ENCODE results near the gene GAS2L3. TPM values are rescaled to one million over a fixed set of nuclear protein-coding genes. Genes with fewer than 3 reads are reported as not detected.

The GAS2L3 gene
- total RNA-seq: 1 to 10 TPM; 1.2 to 2.2 TPM

DNA sequence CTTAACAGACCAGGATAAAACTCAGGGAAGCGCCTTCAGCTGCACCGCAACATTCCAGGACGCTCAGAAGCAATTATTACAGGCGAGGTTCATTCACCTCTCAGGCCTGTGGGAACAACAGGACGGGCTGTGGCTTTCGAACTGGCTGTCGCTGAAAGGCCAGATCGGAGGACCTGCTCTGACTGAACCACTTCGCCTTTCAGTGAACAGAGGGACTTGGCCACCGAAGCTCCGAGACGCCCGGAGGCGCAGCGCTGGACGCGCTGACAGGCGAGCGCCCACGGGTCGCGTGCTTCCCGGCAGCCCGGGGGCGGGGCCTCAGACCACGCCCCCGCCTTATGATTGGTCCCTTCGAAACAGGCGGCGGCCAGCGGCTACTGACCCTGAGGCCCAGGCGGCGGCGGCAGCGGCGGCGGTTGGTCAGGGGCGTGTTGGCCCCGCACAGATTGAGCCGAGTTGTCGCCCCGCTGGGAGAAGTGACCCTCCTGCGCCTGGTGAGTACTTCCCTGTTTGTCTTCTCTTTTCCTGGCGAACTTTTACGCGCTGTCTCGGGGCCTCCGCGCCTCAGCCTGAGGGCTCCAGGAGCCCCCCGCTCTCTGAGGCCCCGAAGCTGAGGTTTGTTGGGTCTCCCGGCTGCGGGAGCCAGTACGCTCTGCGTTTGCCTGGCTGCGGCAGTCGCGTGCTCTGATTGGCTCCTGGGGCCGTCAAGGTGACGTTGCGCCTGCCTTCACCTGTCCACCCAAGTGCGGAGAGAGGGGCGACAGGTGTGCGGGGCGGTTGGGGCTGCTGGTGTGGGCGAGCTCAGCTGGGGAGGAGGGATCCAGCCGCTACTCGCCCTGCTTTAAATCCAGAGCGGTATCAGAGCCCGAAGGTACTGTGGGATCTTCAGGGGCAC lies at the start of gene GAS2L3:
Gene GAS2L3, plus strand, starts transcription at position 393 of the 895 bp plus-strand sequence. CDS start 21,221 bp downstream, outside the sequence.
- DNase-seq (ENCODE audit: low spot score): peak; percentile 89
- Histone ChIP-seq H3K4me1 (peaks cover 0 to 20% of the 10 kb centered on the region in 2 donors), H3K4me3 (peak within 1 kb of the TSS; percentile 39 to 68), H3K36me3 (no peaks in the 10 kb centered on the region), H3K27me3 (no peaks in the 10 kb centered on the region), H3K27ac (peak within 1 kb of the TSS; percentile 57 to 77), H3K9me3 (no peaks in the 10 kb centered on the region)
- TF ChIP-seq, protein P1, sequence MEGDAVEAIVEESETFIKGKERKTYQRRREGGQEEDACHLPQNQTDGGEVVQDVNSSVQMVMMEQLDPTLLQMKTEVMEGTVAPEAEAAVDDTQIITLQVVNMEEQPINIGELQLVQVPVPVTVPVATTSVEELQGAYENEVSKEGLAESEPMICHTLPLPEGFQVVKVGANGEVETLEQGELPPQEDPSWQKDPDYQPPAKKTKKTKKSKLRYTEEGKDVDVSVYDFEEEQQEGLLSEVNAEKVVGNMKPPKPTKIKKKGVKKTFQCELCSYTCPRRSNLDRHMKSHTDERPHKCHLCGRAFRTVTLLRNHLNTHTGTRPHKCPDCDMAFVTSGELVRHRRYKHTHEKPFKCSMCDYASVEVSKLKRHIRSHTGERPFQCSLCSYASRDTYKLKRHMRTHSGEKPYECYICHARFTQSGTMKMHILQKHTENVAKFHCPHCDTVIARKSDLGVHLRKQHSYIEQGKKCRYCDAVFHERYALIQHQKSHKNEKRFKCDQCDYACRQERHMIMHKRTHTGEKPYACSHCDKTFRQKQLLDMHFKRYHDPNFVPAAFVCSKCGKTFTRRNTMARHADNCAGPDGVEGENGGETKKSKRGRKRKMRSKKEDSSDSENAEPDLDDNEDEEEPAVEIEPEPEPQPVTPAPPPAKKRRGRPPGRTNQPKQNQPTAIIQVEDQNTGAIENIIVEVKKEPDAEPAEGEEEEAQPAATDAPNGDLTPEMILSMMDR (IDR thresholded peaks at IDR 0.05): no peak

DNA sequence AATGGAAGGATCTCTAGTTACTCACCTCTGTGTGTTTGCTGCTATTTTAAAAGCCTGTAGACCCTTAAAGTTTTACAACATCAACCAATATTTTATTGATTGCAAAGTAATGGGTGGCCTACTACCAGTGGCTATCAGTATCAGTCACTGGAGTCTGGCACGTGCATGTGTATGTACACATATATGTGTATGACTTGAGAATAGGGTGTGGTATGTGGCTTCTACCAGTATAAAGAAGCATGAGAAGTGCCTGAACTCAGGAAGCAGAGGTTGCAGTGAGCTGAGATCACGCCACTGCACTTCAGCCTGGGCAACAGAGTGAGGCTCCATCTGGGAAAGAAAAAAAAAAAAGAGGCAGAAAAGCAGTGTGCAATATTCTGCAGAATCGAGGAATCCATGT lies 45.5 kb upstream of the GAS2L3 start:
- Histone ChIP-seq H3K4me1 (no peaks in the 10 kb centered on the region), H3K36me3 (no peaks in the 10 kb centered on the region), H3K27ac (no peak overlapping the region), H3K4me3 (no peak overlapping the region), H3K9me3 (no peaks in the 10 kb centered on the region), H3K27me3 (no peaks in the 10 kb centered on the region)
- no peak for DNase-seq (ENCODE audit: low spot score)
- TF ChIP-seq, protein P1 (IDR thresholded peaks at IDR 0.05): no peak

DNA sequence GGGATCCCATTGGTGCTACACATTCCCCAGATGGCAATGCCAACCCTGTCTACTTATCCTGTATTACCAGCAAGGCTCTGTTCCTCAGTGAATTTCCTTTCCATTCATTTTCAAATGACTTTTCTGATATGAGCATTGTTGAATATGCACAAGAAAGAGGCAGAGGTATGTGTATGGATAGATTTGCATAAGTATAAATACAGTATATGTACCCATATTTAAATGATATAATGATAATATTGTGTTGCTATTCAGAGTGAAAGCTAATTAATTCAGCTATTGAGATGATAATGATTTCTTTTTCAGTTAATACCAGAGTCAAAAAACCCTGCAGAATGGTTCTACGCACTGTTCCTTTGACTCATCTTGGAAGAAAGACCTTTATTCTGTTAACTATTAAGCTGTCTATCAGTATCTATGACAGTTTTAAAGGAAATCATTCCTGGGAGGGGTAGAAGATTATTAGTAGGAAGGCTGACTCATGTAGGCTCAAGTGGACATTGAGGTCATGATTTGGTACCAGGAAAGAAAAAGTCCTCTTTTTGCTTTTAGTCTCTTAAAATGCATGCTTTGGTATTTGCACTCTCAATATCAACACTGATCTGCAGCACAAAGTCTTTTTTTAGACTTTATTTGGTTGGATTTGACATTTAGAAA lies 44.9 kb upstream of the GAS2L3 start:
- TF ChIP-seq, protein P1 (IDR thresholded peaks at IDR 0.05): no peak
- Histone ChIP-seq H3K27ac (no peak overlapping the region), H3K4me3 (no peak overlapping the region), H3K36me3 (no peaks in the 10 kb centered on the region), H3K9me3 (no peaks in the 10 kb centered on the region), H3K27me3 (no peaks in the 10 kb centered on the region), H3K4me1 (no peaks in the 10 kb centered on the region)
- DNase-seq (ENCODE audit: low spot score): no peak

DNA sequence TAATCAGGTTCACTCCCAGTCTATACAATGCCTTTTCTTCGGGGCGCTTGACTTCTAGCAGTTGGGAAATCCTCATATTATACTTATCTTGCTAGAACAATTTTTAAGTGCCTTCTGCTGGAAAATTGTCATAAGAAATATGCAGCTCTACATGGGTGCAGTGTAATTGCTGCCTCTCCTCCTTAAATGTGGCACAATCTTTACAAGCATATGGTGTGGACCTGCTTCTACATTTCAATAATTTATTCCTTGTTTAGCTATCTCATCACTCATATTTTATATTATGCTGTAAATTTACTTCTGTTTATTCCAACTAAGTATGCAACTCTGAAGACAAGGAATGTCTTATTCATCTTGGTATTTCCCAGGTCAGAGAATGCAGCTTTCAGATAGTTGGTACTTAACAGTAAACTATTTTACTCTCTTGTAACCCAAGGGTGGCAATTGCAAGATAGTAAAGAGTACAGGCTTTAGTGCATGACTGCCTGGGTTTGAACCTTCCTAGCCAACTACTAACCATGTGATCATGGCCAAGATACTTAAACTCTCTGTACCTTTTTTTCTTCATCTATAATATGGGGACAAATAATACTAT lies 43.6 kb upstream of the GAS2L3 start:
- Histone ChIP-seq H3K4me3 (no peak overlapping the region), H3K27ac (no peak overlapping the region), H3K9me3 (no peaks in the 10 kb centered on the region), H3K4me1 (no peaks in the 10 kb centered on the region), H3K27me3 (no peaks in the 10 kb centered on the region), H3K36me3 (no peaks in the 10 kb centered on the region)
- TF ChIP-seq, protein P1 (IDR thresholded peaks at IDR 0.05): no peak
- DNase-seq (ENCODE audit: low spot score): no peak

DNA sequence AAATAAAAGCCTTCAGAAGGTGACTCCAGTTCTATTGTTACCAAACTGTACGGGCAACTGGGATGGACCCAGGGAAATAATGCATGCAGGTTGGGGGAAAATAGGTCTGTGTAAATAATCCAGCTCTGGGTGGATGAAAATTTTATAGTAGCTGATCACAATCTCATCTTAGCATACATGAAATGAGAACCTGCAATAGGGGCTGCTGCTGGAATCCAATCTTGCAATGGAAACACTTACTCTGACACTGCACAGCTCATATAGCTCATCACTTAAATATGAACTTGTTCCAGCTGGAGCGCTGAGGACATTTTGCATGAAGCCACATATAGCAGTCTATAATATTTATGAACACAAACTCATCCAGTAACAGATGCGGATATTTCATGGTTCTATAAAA lies 40.1 kb upstream of the GAS2L3 start:
- TF ChIP-seq, protein P1 (IDR thresholded peaks at IDR 0.05): no peak
- no peak overlapping the region for H3K4me3 ChIP-seq
- H3K36me3 ChIP-seq: no peaks in the 10 kb centered on the region
- DNase-seq (ENCODE audit: low spot score): no peak
- H3K9me3 ChIP-seq: no peaks in the 10 kb centered on the region
- no peaks in the 10 kb centered on the region for H3K27me3 ChIP-seq
- H3K27ac ChIP-seq: no peak overlapping the region
- no peaks in the 10 kb centered on the region for H3K4me1 ChIP-seq

Data from right atrium auricular region (tissue), 2 donors.